Stimulated activated CD4-positive, alpha-beta T cell treated with anti-CD3 and anti-CD28 coated beads, Interleukin-1b, Interleukin-23, amount 100 ng/mL, for 4 hours (primary cell): ENCODE data around the gene KLHL18.
"Not testable (repeated sequence)": the region's sequence is repeated elsewhere in the genome, so short reads cannot be mapped to it uniquely, and the experiment has no call there.

ENCODE experiments used
- DNase-seq, 2 donors: peaks; one replicate each; pipeline ENCODE4 v3.0.0-alpha.2; 2020; ENCODE audit warnings: low read depth in 2 of 2

KLHL18 gene

GRCh38 chr3:47313341-47314055 is 30.8 kb downstream of the KLHL18 start:
- DNase-seq, result no peak

DNA sequence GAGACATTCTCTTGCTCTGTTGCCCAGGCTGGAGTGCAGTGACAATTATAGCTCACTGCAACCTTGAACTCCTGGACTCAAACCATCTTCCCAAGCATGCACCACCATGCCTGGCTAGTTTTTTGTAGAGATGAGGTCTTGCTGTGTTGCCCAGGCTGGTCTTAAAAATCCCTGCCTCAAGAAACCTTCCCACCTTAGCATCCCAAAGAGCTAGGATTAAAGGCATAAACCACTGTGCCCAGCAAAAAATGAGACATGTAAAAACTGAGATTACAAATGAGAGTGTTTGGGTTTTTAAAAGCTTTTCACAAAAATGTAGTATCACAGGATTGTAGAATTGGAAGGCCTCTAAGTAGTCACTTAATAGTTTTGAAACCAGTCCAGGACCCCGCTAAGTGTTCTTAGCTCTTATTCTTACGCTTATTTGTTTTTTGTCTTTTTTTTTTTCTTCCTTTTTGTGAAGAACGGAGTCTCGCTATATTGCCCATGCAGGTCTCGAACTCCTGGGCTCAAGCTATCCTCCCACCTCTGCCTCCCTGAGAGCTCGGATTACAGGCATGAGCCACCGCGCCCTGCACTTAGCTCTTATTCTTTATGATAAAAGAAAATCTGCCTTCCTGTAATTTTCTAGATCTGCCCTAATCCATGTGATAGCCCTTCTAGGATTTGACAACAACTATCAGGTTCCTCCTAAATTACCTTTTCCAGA is 31.5 kb downstream of the KLHL18 start:
- no peak for DNase-seq

GRCh38 chr3:47315069-47315647 is 32.4 kb downstream of the KLHL18 start:
- no peak for DNase-seq

GRCh38 chr3:47316151-47316550 is 33.4 kb downstream of the KLHL18 start:
- not testable (repeated sequence) for DNase-seq

- no peak for DNase-seq
Measured at GRCh38 chr3:47318916-47319315, 36.2 kb downstream of the KLHL18 start.

DNA sequence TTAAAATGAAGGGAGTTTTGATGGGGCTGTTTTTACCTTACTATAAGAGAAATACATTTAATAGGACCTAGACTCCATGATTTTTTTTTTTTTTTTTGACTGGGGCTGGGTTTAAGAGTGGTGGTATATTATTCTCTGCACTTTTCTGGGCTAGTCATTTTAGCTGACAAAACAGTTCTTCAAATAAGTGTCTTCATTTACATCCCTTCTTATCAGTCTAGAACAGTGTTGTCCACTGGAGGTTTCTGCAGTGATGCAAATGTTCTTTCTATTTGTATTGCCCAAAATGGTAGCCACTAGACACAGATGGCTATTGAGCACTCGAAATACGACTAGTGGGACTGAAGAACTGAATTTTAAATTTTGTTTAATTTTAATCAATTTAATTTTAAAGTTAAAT is 37.2 kb downstream of the KLHL18 start:
- no peak for DNase-seq

- no peak for DNase-seq
Measured at GRCh38 chr3:47323431-47324277, 40.9 kb downstream of the KLHL18 start.

GRCh38 chr3:47324278-47324865 is 41.6 kb downstream of the KLHL18 start:
- DNase-seq, result peak; percentile 3 to 42

- DNase-seq, result no peak
Measured at GRCh38 chr3:47333907-47334306, 51.2 kb downstream of the KLHL18 start.

- no peak for DNase-seq
Measured at GRCh38 chr3:47337656-47338055, 54.9 kb downstream of the KLHL18 start.

- DNase-seq, result no peak
Measured at GRCh38 chr3:47339951-47340350, 57.2 kb downstream of the KLHL18 start.

DNA sequence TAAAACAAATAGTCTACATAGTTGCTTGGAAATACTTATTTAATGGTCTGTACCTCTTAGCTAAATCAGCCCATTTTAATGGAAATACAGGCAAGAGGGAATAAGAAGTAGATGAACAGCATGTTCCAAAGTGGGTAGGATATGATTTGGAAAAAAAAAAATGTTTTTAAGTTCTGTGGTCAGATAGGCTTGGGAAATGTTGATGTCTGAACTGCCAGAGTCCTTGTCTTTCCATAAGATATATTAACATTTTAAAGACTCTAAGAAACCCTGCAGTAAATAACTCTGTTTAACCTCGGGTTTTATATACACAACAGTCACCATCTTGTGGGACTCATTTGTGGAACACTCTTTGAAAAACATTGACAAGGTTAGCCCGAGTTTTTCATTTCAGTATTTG is 58.1 kb downstream of the KLHL18 start:
- no peak for DNase-seq

DNA sequence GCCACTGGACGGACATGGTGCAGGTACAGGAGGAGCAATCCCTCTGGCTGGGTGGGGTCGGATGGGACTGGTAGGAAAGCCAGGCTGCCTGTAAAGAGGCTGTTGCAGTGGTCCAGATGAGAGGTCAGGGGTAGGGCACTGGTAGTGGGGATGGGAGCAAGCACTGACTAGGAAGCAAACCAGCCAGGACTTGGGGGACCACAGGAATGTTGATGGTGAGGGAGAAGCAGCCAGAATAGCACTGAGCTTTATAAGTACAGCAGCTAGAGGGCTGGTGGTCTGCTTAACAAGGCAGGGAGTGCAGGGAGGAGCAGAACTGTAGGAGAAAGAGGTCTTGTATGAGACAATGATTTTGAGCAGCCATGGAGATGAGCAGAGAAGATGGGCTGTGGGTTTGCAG is 59.4 kb downstream of the KLHL18 start:
- DNase-seq, result no peak

- DNase-seq, result no peak
Measured at GRCh38 chr3:47342812-47343211, 60.1 kb downstream of the KLHL18 start.

DNA sequence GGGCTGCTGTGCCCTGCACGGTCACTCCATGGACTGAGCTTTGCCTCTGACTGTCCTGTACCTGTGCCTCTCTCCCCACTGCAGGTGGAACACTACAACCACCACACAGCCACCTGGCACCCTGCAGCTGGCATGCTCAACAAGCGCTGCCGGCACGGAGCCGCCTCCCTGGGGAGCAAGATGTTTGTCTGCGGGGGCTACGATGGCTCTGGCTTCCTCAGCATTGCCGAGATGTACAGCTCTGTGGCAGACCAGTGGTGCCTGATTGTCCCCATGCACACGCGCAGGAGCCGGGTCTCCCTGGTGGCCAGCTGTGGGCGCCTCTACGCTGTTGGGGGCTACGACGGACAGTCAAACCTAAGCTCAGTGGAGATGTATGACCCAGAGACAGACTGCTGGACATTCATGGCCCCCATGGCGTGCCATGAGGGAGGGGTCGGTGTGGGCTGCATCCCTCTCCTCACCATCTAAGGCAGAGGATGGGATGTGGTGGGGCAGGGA is 60.8 kb downstream of the KLHL18 start:
- no peak for DNase-seq

- no peak for DNase-seq
Measured at GRCh38 chr3:47344971-47345370, 62.2 kb downstream of the KLHL18 start.

- no peak for DNase-seq
Measured at GRCh38 chr3:47347217-47347801, 64.6 kb downstream of the KLHL18 start.

GRCh38 chr3:47348411-47349154 is 65.8 kb downstream of the KLHL18 start:
- DNase-seq, result no peak

- DNase-seq, result no peak
Measured at GRCh38 chr3:47355010-47355409, 72.3 kb downstream of the KLHL18 start.

- no peak for DNase-seq
Measured at GRCh38 chr3:47356201-47356600, 73.5 kb downstream of the KLHL18 start.
